CD4-positive, CD25-positive, alpha-beta regulatory T cell (primary cell): ENCODE results near the gene ASIC4. TPM values are rescaled to one million over a fixed set of nuclear protein-coding genes. Genes with fewer than 3 reads are reported as not detected.
A peak's percentile ranks its signal among the peaks of the same experiment; 100 is the strongest.

Experiments used
- ATAC-seq, 2 donors: fragments of 150-1000 bp; cut with Tn5 transposase; one replicate each; pipeline ENCODE4 v1.10.0; 2021; ENCODE audit warnings: low read depth in 2 of 2, moderate number of reproducible peaks in 2 of 2, moderate library complexity in 1 of 2
- DNase-seq, 3 donors: peaks; one replicate each; pipeline versions ENCODE4 v3.0.0 to v3.0.0-alpha.2; 2012 to 2022; ENCODE audit warnings: mixed read lengths in 1 of 3
- H3K27ac ChIP-seq: one replicate; pipeline ENCODE4 v1.7.0; 2013; ENCODE audit warnings: mild to moderate bottlenecking, low read length; ENCODE audit not compliant: insufficient read depth, poor library complexity, severe bottlenecking
- H3K27me3 ChIP-seq: one replicate; pipeline ENCODE4 v1.7.0; 2013; ENCODE audit warnings: low read length; ENCODE audit not compliant: control insufficient read depth, insufficient read depth
- H3K36me3 ChIP-seq: one replicate; pipeline ENCODE4 v1.7.0; 2013; ENCODE audit warnings: mild to moderate bottlenecking, low read length, moderate library complexity; ENCODE audit not compliant: control insufficient read depth, insufficient read depth
- H3K4me1 ChIP-seq: 2 replicates; pipeline ENCODE4 v1.7.0; 2013; ENCODE audit warnings: mild to moderate bottlenecking, low read length; ENCODE audit not compliant: insufficient read depth, control insufficient read depth, poor library complexity, severe bottlenecking
- H3K4me3 ChIP-seq: one replicate; pipeline ENCODE4 v1.7.0; 2013; ENCODE audit warnings: low read depth, mild to moderate bottlenecking, low read length, moderate library complexity
- H3K9me3 ChIP-seq, 2 experiments: 1 replicate in 1 of 2; 2 replicates in 1 of 2; pipeline ENCODE4 v1.7.0; 2013; ENCODE audit warnings: low read length in 2 of 2, mild to moderate bottlenecking in 1 of 2, moderate library complexity in 1 of 2; ENCODE audit not compliant: control insufficient read depth in 2 of 2
- H3K27ac Mint-ChIP-seq, 3 donors: one replicate each; pipeline ENCODE4 v1.8.0; 2020 to 2022; ENCODE audit warnings: mild to moderate bottlenecking in 3 of 3, mixed read lengths in 3 of 3, moderate library complexity in 2 of 3
- H3K27me3 Mint-ChIP-seq: one replicate; pipeline ENCODE4 v1.8.0; 2022; ENCODE audit warnings: mild to moderate bottlenecking, mixed read lengths
- H3K36me3 Mint-ChIP-seq: one replicate; pipeline ENCODE4 v1.8.0; 2020; ENCODE audit warnings: mixed read lengths
- H3K4me1 Mint-ChIP-seq, 4 donors: one replicate each; pipeline ENCODE4 v1.8.0; 2020 to 2022; ENCODE audit warnings: mixed read lengths in 4 of 4, mild to moderate bottlenecking in 1 of 4
- H3K4me3 Mint-ChIP-seq, 4 donors: one replicate each; pipeline ENCODE4 v1.8.0; 2020 to 2022; ENCODE audit warnings: mild to moderate bottlenecking in 4 of 4, mixed read lengths in 4 of 4, moderate library complexity in 3 of 4
- H3K9me3 Mint-ChIP-seq, 7 donors: one replicate each; pipeline ENCODE4 v1.8.0; 2020 to 2022; ENCODE audit warnings: mixed read lengths in 7 of 7, mild to moderate bottlenecking in 3 of 7, moderate library complexity in 2 of 7
- polyA plus RNA-seq, 4 donors: library from polyadenylated mRNA; unstranded; fragments of 300-500 nt; fragmentation: Illumina TruSeq; gene quantifications; one replicate each; pipeline ENCODE4 v1.2.3, GENCODE V29; 2021
- total RNA-seq: library from RNA; stranded (reverse); gene quantifications from one replicate; pipeline ENCODE4 v1.2.3, GENCODE V29; 2022

ASIC4 gene
- total and polyA plus RNA-seq, 5 donors from 2014 or later: 0.12 TPM; not detected in 4

DNA sequence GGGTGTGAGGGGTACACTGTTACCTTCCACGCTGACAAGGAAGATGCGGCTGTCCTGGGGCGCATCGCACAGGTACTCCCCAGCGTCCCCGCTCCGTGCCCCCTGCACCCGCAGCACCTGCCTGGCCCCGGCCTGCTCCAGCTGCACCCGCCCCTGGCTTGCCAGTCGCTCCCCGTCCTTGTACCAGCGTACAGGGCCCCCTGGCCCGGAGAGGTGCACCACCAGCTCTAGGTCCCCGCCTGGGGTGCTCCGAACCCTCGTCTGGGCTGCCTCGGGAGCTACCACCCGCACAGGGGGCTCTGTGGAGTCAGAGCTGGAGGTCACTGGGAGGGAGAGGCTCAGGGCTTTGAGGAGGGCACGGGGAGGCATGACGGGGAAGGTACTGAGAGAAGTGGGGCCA lies 43.0 kb downstream of the ASIC4 start:
- no peak overlapping the region for H3K27ac Mint-ChIP-seq
- Histone ChIP-seq H3K27ac (no peak overlapping the region), H3K9me3 (no peaks in the 10 kb centered on the region), H3K4me3 (no peak overlapping the region), H3K36me3 (no peaks in the 10 kb centered on the region), H3K4me1 (peaks cover 7% of the 10 kb centered on the region), H3K27me3 (peaks cover 9% of the 10 kb centered on the region)
- DNase-seq (no peak), ATAC-seq (no peak)
- no peaks in the 10 kb centered on the region for H3K9me3 Mint-ChIP-seq
- H3K4me3 Mint-ChIP-seq: no peak overlapping the region
- H3K27me3 Mint-ChIP-seq: peaks cover 19% of the 10 kb centered on the region
- no peaks in the 10 kb centered on the region for H3K36me3 Mint-ChIP-seq
- H3K4me1 Mint-ChIP-seq: peaks cover 0 to 10% (median 0%) of the 10 kb centered on the region in 4 donors

- Histone ChIP-seq H3K4me1 (no peaks in the 10 kb centered on the region), H3K9me3 (no peaks in the 10 kb centered on the region), H3K27ac (no peak overlapping the region), H3K27me3 (peaks cover 7% of the 10 kb centered on the region), H3K4me3 (no peak overlapping the region), H3K36me3 (no peaks in the 10 kb centered on the region)
- no peak overlapping the region for H3K27ac Mint-ChIP-seq
- DNase-seq: no peak
- no peaks in the 10 kb centered on the region for H3K9me3 Mint-ChIP-seq
- peaks cover 16% of the 10 kb centered on the region for H3K27me3 Mint-ChIP-seq
- no peak for ATAC-seq
- H3K4me1 Mint-ChIP-seq: peaks cover 0 to 9% (median 0%) of the 10 kb centered on the region in 4 donors
- no peaks in the 10 kb centered on the region for H3K36me3 Mint-ChIP-seq
- no peak overlapping the region for H3K4me3 Mint-ChIP-seq
Observed at GRCh38 chr2:219557791-219558785, 43.8 kb downstream of the ASIC4 start.

DNA sequence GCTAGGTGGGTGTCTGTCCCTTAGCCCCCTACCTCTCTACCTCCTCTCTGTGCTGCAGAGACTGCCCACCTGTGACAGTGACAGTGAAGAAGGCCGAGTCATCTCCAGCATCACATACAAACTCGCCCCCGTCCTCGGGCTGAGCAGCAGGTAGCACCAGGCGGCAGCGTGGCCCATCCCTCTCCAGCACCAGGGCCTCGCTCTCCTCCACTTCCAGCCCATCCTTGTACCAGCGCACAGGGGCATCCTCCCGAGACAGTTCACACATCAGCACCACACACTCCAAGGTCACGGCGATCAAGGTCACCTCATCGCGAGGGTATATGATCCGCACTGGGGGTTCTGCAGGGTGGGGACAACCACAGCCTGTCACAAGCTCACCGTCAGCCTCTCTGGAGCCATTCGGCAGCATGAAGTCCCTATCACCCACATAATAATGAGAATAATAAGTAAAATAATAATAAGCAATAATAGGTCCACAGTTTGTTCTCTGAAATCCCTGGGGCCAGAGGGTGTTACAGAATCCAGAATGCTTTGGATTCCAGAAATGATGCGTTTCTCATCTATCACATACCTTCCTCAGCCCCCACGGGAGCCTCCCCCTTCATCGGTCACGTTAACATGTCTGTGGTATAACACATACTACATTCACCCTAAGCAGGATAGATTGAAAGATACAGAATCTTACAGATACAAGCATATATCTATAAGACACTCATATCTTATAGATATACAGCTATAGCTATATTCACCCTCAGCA lies 45.1 kb downstream of the ASIC4 start:
- peaks cover 11% of the 10 kb centered on the region for H3K27me3 Mint-ChIP-seq
- H3K4me3 Mint-ChIP-seq: no peak overlapping the region

GRCh38 chr2:219560037-219560892 lies 46.0 kb downstream of the ASIC4 start:
- H3K27me3 Mint-ChIP-seq: peaks cover 10% of the 10 kb centered on the region
- ATAC-seq (no peak), DNase-seq (peak in 1 of 3 donors; percentile 20)
- Histone ChIP-seq H3K9me3 (no peaks in the 10 kb centered on the region), H3K27me3 (no peaks in the 10 kb centered on the region), H3K4me1 (no peaks in the 10 kb centered on the region), H3K36me3 (no peaks in the 10 kb centered on the region), H3K27ac (no peak overlapping the region), H3K4me3 (no peak overlapping the region)
- H3K27ac Mint-ChIP-seq: no peak overlapping the region
- H3K4me1 Mint-ChIP-seq: no peaks in the 10 kb centered on the region
- no peaks in the 10 kb centered on the region for H3K36me3 Mint-ChIP-seq
- peak overlapping the region in 1 of 4 donors; percentile 51 for H3K4me3 Mint-ChIP-seq
- no peaks in the 10 kb centered on the region for H3K9me3 Mint-ChIP-seq

More for the DNA sequence above, 45.1 kb downstream of the ASIC4 start:
- Histone ChIP-seq H3K36me3 (no peaks in the 10 kb centered on the region), H3K9me3 (no peaks in the 10 kb centered on the region), H3K27ac (no peak overlapping the region), H3K4me1 (no peaks in the 10 kb centered on the region), H3K27me3 (no peaks in the 10 kb centered on the region), H3K4me3 (no peak overlapping the region)
- H3K36me3 Mint-ChIP-seq: no peaks in the 10 kb centered on the region
- no peaks in the 10 kb centered on the region for H3K4me1 Mint-ChIP-seq
- DNase-seq (no peak), ATAC-seq (no peak)
- H3K9me3 Mint-ChIP-seq: no peaks in the 10 kb centered on the region
- no peak overlapping the region for H3K27ac Mint-ChIP-seq

DNA sequence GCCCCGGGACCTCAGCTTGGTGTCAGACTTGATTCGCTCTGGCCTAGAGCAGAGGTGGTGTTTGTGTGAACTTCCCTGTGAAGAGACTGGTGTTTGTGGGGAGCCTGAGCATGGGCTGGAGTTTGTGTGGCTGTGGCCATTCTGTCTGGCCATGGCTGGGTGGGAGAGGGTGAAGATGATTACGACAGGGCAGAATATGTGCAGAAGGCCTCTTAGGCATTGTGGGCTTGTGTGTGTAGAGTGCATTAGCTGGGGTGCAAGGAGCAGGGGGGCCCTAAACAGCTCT lies 46.6 kb downstream of the ASIC4 start:
- no peak for ATAC-seq
- DNase-seq: no peak
- H3K9me3 Mint-ChIP-seq: no peaks in the 10 kb centered on the region
- no peaks in the 10 kb centered on the region for H3K36me3 ChIP-seq
- no peaks in the 10 kb centered on the region for H3K4me1 Mint-ChIP-seq
- H3K4me3 Mint-ChIP-seq: peak overlapping the region in 1 of 4 donors; percentile 51
- no peak overlapping the region for H3K4me3 ChIP-seq
- H3K9me3 ChIP-seq: no peaks in the 10 kb centered on the region
- no peaks in the 10 kb centered on the region for H3K36me3 Mint-ChIP-seq
- H3K4me1 ChIP-seq: no peaks in the 10 kb centered on the region
- H3K27me3 ChIP-seq: no peaks in the 10 kb centered on the region
- no peak overlapping the region for H3K27ac ChIP-seq
- no peak overlapping the region for H3K27ac Mint-ChIP-seq
- H3K27me3 Mint-ChIP-seq: peaks cover 5% of the 10 kb centered on the region

DNA sequence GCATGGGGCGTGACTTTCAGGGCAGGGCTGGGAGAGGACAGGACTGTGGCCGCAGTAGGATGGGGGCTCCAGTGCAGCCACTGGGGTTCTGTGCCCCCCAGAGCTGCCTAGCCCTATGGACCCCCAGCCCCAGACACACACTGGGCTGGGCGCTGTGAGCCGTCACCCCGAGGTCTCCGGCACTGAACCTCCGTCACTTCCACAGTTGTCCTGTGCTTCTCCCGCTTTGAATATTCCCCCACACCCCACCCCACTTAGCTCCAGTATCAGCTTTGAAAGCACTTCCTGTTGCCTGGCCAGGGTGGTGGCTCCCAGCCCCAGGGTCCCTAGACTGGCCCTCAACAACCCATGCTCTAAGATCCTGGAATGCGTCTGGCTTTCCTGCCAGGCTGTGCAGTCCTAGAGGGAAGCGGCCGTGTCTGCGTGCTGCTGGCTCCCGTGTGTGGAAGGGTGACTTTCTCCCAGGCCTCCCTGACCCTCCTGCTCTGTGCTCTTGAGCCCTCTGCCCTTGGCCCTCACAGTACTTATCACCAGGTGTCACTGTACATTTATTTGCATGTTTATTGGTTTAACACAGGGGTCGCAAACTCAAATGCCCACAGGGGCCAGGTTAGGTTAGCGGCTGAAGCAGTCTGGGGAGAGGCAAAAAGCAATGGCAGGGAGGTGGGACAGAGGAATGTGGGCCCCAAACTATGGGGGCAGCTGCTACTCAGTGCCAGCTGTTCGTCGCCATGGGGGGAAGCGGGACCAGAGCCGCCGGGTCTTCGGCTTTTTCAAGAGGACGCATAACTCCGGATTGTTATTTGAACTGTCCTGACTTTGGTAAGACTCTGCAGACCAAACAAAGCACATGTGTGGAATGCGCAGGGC lies 47.1 kb downstream of the ASIC4 start:
- Histone ChIP-seq H3K4me3 (no peak overlapping the region), H3K9me3 (no peaks in the 10 kb centered on the region), H3K36me3 (no peaks in the 10 kb centered on the region), H3K27me3 (no peaks in the 10 kb centered on the region), H3K27ac (no peak overlapping the region), H3K4me1 (no peaks in the 10 kb centered on the region)
- Mint-ChIP-seq H3K27ac (no peak overlapping the region), H3K27me3 (peaks cover 5% of the 10 kb centered on the region), H3K36me3 (no peaks in the 10 kb centered on the region), H3K9me3 (no peaks in the 10 kb centered on the region), H3K4me3 (peak overlapping the region in 1 of 4 donors; percentile 10), H3K4me1 (no peaks in the 10 kb centered on the region)
- DNase-seq (no peak), ATAC-seq (no peak)
